ENCODE data around the gene EPB41L4B.

- no peak for TF ChIP-seq CTCF (conservative IDR thresholded peaks at IDR 0.05; ENCODE audit: low read depth, low read length)
- TF ChIP-seq NFE2L2 (IDR thresholded peaks at IDR 0.05; ENCODE audit: low read depth, low read length): no peak
- no peak for TF ChIP-seq POLR2A (IDR thresholded peaks at IDR 0.05; ENCODE audit: low read depth, low read length)
- no peak for TF ChIP-seq MXI1 (IDR thresholded peaks at IDR 0.05; ENCODE audit: borderline replicate concordance, low read depth, low read length)
- no peak for TF ChIP-seq USF2 (IDR thresholded peaks at IDR 0.05; ENCODE audit: low read depth, low read length)
- TF ChIP-seq RAD21 (IDR thresholded peaks at IDR 0.05; ENCODE audit: low read length): no peak
- no peak for TF ChIP-seq MAZ (IDR thresholded peaks at IDR 0.05; ENCODE audit: borderline replicate concordance, low read depth, low read length)
- no peak for TF ChIP-seq SMC3 (IDR thresholded peaks at IDR 0.05; ENCODE audit: low read depth, low read length)
- no peak for TF ChIP-seq RCOR1 (IDR thresholded peaks at IDR 0.05; ENCODE audit: insufficient replicate concordance, low read length)
- no peak for TF ChIP-seq CEBPB (IDR thresholded peaks at IDR 0.05; ENCODE audit: low read depth, low read length)
- no peak for TF ChIP-seq FOS (IDR thresholded peaks at IDR 0.05; ENCODE audit: low read depth, low read length)
These were observed 179.5 kb downstream of the EPB41L4B start for GRCh38 chr9:109141375-109141774.

All from IMR-90 (cell line).